GM23338 (cell line): ENCODE results near the gene GOLGA1. TPM values are rescaled to one million over a fixed set of nuclear protein-coding genes. Genes with fewer than 3 reads are reported as not detected.

ENCODE experiments used
- ATAC-seq: fragments of 200-7000 bp; cut with Tn5 transposase; 3 replicates; pipeline ENCODE4 v1.9.1; 2020
- DNase-seq: peaks from one replicate; pipeline ENCODE4 v3.0.0-alpha.2; 2015; ENCODE audit warnings: low spot score
- H2AFZ ChIP-seq: fragments of 200-600 bp; sonication (generic); 2 replicates; pipeline ENCODE4 v1.8.0; 2016; ENCODE audit warnings: antibody characterized with exemption, mild to moderate bottlenecking, moderate library complexity
- H3F3A ChIP-seq: fragments of 200-600 bp; sonication (generic); replicated peaks from 2 replicates; pipeline ENCODE4 v1.8.0; 2017; ENCODE audit warnings: antibody characterized with exemption, mixed run types, low read depth
- H3K27ac ChIP-seq: fragments of 200-600 bp; sonication (generic); 2 replicates; pipeline ENCODE4 v1.6.1; 2016; ENCODE audit warnings: low read depth
- H3K27me3 ChIP-seq: fragments of 200-600 bp; sonication (generic); 2 replicates; pipeline ENCODE4 v1.8.0; 2016; ENCODE audit warnings: mild to moderate bottlenecking, mixed run types, moderate library complexity; ENCODE audit not compliant: insufficient read depth
- H3K36me3 ChIP-seq: fragments of 200-600 bp; sonication (generic); 2 replicates; pipeline ENCODE4 v1.8.0; 2016; ENCODE audit warnings: mild to moderate bottlenecking; ENCODE audit not compliant: insufficient read depth
- H3K4me1 ChIP-seq: fragments of 200-600 bp; sonication (generic); 2 replicates; pipeline ENCODE4 v1.8.0; 2016; ENCODE audit warnings: mild to moderate bottlenecking, moderate library complexity; ENCODE audit not compliant: insufficient read depth
- H3K4me2 ChIP-seq: fragments of 200-600 bp; sonication (generic); 2 replicates; pipeline ENCODE4 v1.7.1; 2017; ENCODE audit warnings: mixed run types
- H3K4me3 ChIP-seq: fragments of 200-600 bp; sonication (generic); 2 replicates; pipeline ENCODE4 v1.6.1; 2016; ENCODE audit warnings: mixed run types
- H3K79me2 ChIP-seq: fragments of 200-600 bp; sonication (generic); replicated peaks from 2 replicates; pipeline ENCODE4 v1.8.0; 2017; ENCODE audit warnings: mild to moderate bottlenecking; ENCODE audit not compliant: insufficient read depth
- H3K9me2 ChIP-seq: fragments of 200-600 bp; sonication (generic); 2 replicates; pipeline ENCODE4 v1.8.0; 2017; ENCODE audit not compliant: insufficient read depth
- H4K20me1 ChIP-seq: fragments of 200-600 bp; sonication (generic); replicated peaks from 2 replicates; pipeline ENCODE4 v1.8.0; 2017; ENCODE audit warnings: mild to moderate bottlenecking; ENCODE audit not compliant: insufficient read depth
- H3K27ac Mint-ChIP-seq: 2 replicates; pipeline ENCODE4 v1.8.0; 2020; ENCODE audit warnings: inconsistent platforms, mild to moderate bottlenecking, moderate library complexity, mixed read lengths
- H3K27me3 Mint-ChIP-seq: 3 replicates; pipeline ENCODE4 v1.8.0; 2022; ENCODE audit warnings: low read depth, mild to moderate bottlenecking, moderate library complexity, mixed read lengths, inconsistent platforms; ENCODE audit not compliant: insufficient read depth, poor library complexity
- H3K36me3 Mint-ChIP-seq: 3 replicates; pipeline ENCODE4 v1.8.0; 2021; ENCODE audit warnings: low read depth, mild to moderate bottlenecking, inconsistent platforms, moderate library complexity, mixed read lengths
- H3K4me1 Mint-ChIP-seq: 3 replicates; pipeline ENCODE4 v1.8.0; 2020; ENCODE audit warnings: mild to moderate bottlenecking, inconsistent platforms, mixed read lengths
- H3K4me3 Mint-ChIP-seq: 3 replicates; pipeline ENCODE4 v1.8.0; 2021; ENCODE audit warnings: moderate library complexity, mild to moderate bottlenecking, inconsistent platforms, mixed read lengths
- H3K9me3 Mint-ChIP-seq: 3 replicates; pipeline ENCODE4 v1.8.0; 2020; ENCODE audit warnings: moderate library complexity, mild to moderate bottlenecking, inconsistent platforms, mixed read lengths
- EZH2 ChIP-seq: fragments of 200-600 bp; sonication (generic); IDR thresholded peaks from one replicate; pipeline ENCODE4 v1.8.0; 2017; ENCODE audit warnings: antibody characterized with exemption, mild to moderate bottlenecking, low read depth; ENCODE audit not compliant: unreplicated experiment
- EZH2phosphoT487 ChIP-seq: fragments of 200-600 bp; sonication (generic); IDR thresholded peaks from one replicate; pipeline ENCODE4 v1.8.1; 2018; ENCODE audit warnings: antibody characterized with exemption; ENCODE audit not compliant: unreplicated experiment
- JUNB ChIP-seq: IDR thresholded peaks from one replicate; pipeline ENCODE4 v1.6.1; 2016; ENCODE audit warnings: antibody characterized with exemption; ENCODE audit not compliant: unreplicated experiment
- POLR2AphosphoS5 ChIP-seq: IDR thresholded peaks from 2 replicates; pipeline ENCODE4 v1.6.1; 2016; ENCODE audit warnings: antibody characterized with exemption, low read depth
- STAT1 ChIP-seq: IDR thresholded peaks from one replicate; pipeline ENCODE4 v1.6.1; 2016; ENCODE audit warnings: antibody characterized with exemption; ENCODE audit not compliant: unreplicated experiment
- ZNF462 ChIP-seq: fragments of 250-450 bp; sonication (Bioruptor Pico); IDR thresholded peaks from 2 replicates; pipeline ENCODE4 v1.5.0; 2020; ENCODE audit warnings: mild to moderate bottlenecking, moderate library complexity
- polyA plus RNA-seq: library from polyadenylated mRNA; unstranded; fragments of >200 nt; fragmentation: Nextera tagmentation; extraction: Ambion mirVana; gene quantifications from 2 replicates; pipeline ENCODE4 v1.2.1, GENCODE V29; 2016
- total RNA-seq: library from RNA; depleted of rRNA; stranded (reverse); fragments of >200 nt; shearing (Covaris generic); gene quantifications from 2 replicates; pipeline ENCODE4 v1.2.3, GENCODE V29; 2014

Gene GOLGA1
- total and polyA plus RNA-seq, 2 experiments from 2014 or later: 6.1 to 8.0 TPM

DNA sequence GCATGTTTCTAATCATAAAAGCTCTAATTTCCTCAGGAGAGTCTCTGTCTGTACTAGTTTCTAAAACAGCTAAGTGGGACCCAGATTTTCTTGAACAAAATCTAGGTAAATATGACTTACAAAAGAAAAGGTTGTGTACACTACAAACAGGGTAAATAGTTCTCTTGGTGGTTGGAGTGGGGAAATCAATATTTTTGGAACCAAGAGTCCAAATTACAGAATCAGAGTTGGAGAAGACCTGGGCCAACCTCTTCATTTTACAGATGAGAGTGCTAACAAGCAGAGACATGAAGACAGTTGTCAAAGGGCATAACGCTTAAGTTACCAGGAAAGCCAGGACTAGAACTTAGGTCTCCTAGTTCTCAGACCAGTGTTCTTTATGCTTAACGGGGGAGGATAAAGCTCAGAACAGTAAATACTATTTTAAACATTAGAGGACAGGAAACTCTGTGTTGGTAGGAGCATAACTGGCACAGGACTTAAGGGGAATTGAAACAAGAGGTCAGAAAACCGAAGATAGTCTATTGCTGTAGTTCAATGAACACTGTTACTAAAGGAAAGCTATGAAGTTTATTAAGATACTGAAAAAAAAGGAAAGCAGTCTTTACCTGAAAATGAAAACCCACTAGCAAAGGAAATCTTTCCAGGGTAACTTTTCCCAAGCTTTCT is 9.3 kb upstream of the GOLGA1 start:
- Histone ChIP-seq H2AFZ (no peak overlapping the region), H3K27me3 (no peaks in the 10 kb centered on the region), H3K36me3 (no peaks in the 10 kb centered on the region; the same call in 1 of the 2 replicates), H3K9me2 (no peaks in the 10 kb centered on the region), H3K27ac (peak overlapping the region; percentile 18; the same call in 1 of the 2 replicates), H4K20me1 (no peaks in the 10 kb centered on the region), H3K4me3 (no peak overlapping the region), H3K79me2 (no peaks in the 10 kb centered on the region), H3K4me1 (no peaks in the 10 kb centered on the region), H3K4me2 (no peak overlapping the region), H3F3A (no peaks in the 10 kb centered on the region)
- Mint-ChIP-seq H3K9me3 (no peaks in the 10 kb centered on the region), H3K4me3 (no peak overlapping the region), H3K36me3 (peaks cover 2% of the 10 kb centered on the region; the same call in 2 of the 3 replicates), H3K27ac (no peak overlapping the region), H3K4me1 (no peaks in the 10 kb centered on the region), H3K27me3 (no peaks in the 10 kb centered on the region)
- no peak for TF ChIP-seq ZNF462 (CRISPR knock-in tag)
- TF ChIP-seq POLR2AphosphoS5: no peak
- TF ChIP-seq EZH2: no peak
- TF ChIP-seq EZH2phosphoT487: no peak
- no peak for TF ChIP-seq JUNB
- TF ChIP-seq STAT1: no peak
- no peak for ATAC-seq
- no peak for DNase-seq

GRCh38 chr9:124949387-124949786 is 8.5 kb upstream of the GOLGA1 start:
- no peak for ATAC-seq
- H3K27me3 ChIP-seq: no peaks in the 10 kb centered on the region
- H3F3A ChIP-seq: no peaks in the 10 kb centered on the region
- no peak for DNase-seq
- no peak overlapping the region for H2AFZ ChIP-seq
- Mint-ChIP-seq H3K4me1 (no peaks in the 10 kb centered on the region), H3K4me3 (no peak overlapping the region), H3K27ac (no peak overlapping the region), H3K9me3 (no peaks in the 10 kb centered on the region), H3K27me3 (no peaks in the 10 kb centered on the region), H3K36me3 (peaks cover 2% of the 10 kb centered on the region; the same call in 2 of the 3 replicates)
- H3K36me3 ChIP-seq: no peaks in the 10 kb centered on the region; the same call in 1 of the 2 replicates
- no peaks in the 10 kb centered on the region for H3K9me2 ChIP-seq
- no peak overlapping the region for H3K4me2 ChIP-seq
- H3K4me3 ChIP-seq: no peak overlapping the region
- no peaks in the 10 kb centered on the region for H3K79me2 ChIP-seq
- no peaks in the 10 kb centered on the region for H3K4me1 ChIP-seq
- H3K27ac ChIP-seq: no peak overlapping the region
- H4K20me1 ChIP-seq: no peaks in the 10 kb centered on the region
- no peak for TF ChIP-seq JUNB
- TF ChIP-seq ZNF462 (CRISPR knock-in tag): no peak
